B cell (primary cell): ENCODE results near the gene OGT. TPM values are rescaled to one million over a fixed set of nuclear protein-coding genes. Genes with fewer than 3 reads are reported as not detected.

Source experiments
- ATAC-seq: fragments of 200-7000 bp; cut with Tn5 transposase; one replicate; pipeline ENCODE4 v1.10.0; 2021; ENCODE audit warnings: low read depth, mild to moderate bottlenecking, moderate number of reproducible peaks, moderate library complexity
- CTCF ChIA-PET: fragments of 350-600 bp; sonication (Branson Sonifier 250); formaldehyde crosslinking; loops from one replicate; lab custom pipeline; 2021; ENCODE audit warnings: antibody characterized with exemption, inconsistent platforms; lab: Charles Lee
- POLR2A ChIA-PET: fragments of 350-600 bp; sonication (Branson Sonifier 250); formaldehyde crosslinking; loops from one replicate; lab custom pipeline; 2021; ENCODE audit warnings: antibody characterized with exemption; lab: Charles Lee
- DNase-seq: peaks from one replicate; pipeline ENCODE4 v3.0.0; 2013
- H2AFZ ChIP-seq: 2 replicates; pipeline ENCODE4 v1.6.1; 2012; ENCODE audit warnings: mild to moderate bottlenecking, low read depth, low read length; ENCODE audit not compliant: insufficient read depth, poor library complexity, severe bottlenecking
- H3K27ac ChIP-seq, 2 donors: 1 replicate in 1 of 2; 2 replicates in 1 of 2; pipeline ENCODE4 v1.5.1; 2012 to 2013; ENCODE audit warnings: low read length in 2 of 2, mild to moderate bottlenecking in 2 of 2, moderate library complexity in 1 of 2
- H3K27me3 ChIP-seq, 4 experiments: fragments of 200-600 bp in 1 of 4; sonication (generic) in 1 of 4; replicated peaks in 1 of 4; 1 replicate in 2 of 4; 2 replicates in 2 of 4; pipeline versions ENCODE4 v1.6.1 to v1.7.0; 2013 to 2016; ENCODE audit warnings: low read length in 3 of 4, mild to moderate bottlenecking in 2 of 4, mixed read lengths in 1 of 4, moderate library complexity in 1 of 4; ENCODE audit not compliant: insufficient read depth in 4 of 4, control insufficient read depth in 3 of 4; ENCODE audit errors: control extremely low read depth in 1 of 4
- H3K36me3 ChIP-seq, 2 experiments: replicated peaks in 1 of 2; 1 replicate in 1 of 2; 2 replicates in 1 of 2; pipeline versions ENCODE4 v1.6.1 to v1.7.1; 2013; ENCODE audit warnings: low read length in 1 of 2; ENCODE audit not compliant: insufficient read depth in 2 of 2, control insufficient read depth in 1 of 2; ENCODE audit errors: control extremely low read depth in 1 of 2, extremely low read depth in 1 of 2
- H3K4me1 ChIP-seq, 2 donors: fragments of 200-600 bp in 1 of 2; sonication (generic) in 1 of 2; 1 replicate in 1 of 2; 2 replicates in 1 of 2; pipeline versions ENCODE4 v1.5.1 to v1.6.1; 2013 to 2017; ENCODE audit warnings: low read length in 2 of 2; ENCODE audit not compliant: control insufficient read depth in 2 of 2, insufficient read depth in 2 of 2
- H3K4me2 ChIP-seq: replicated peaks from 2 replicates; pipeline ENCODE3; 2012; ENCODE audit warnings: mild to moderate bottlenecking, low read depth, low read length; ENCODE audit not compliant: poor library complexity, severe bottlenecking
- H3K4me3 ChIP-seq, 5 experiments: fragments of 200-600 bp in 1 of 5; sonication (generic) in 1 of 5; 1 replicate in 3 of 5; 2 replicates in 2 of 5; pipeline versions ENCODE4 v1.5.1 to v1.7.0; 2011 to 2016; ENCODE audit warnings: low read length in 4 of 5, mild to moderate bottlenecking in 4 of 5, low read depth in 2 of 5, control low read depth in 1 of 5, moderate library complexity in 1 of 5; ENCODE audit not compliant: insufficient read depth in 1 of 5; ENCODE audit errors: control extremely low read depth in 1 of 5, extremely low read depth in 1 of 5
- H3K79me2 ChIP-seq: fragments of 200-600 bp; sonication (generic); one replicate; pipeline ENCODE4 v1.6.0; 2016; ENCODE audit warnings: low read length; ENCODE audit not compliant: control insufficient read depth, insufficient read depth
- H3K9ac ChIP-seq: fragments of 200-600 bp; sonication (generic); 2 replicates; pipeline ENCODE4 v1.6.1; 2017; ENCODE audit warnings: mild to moderate bottlenecking, low read length, moderate library complexity
- H3K9me3 ChIP-seq, 3 donors: one replicate each; pipeline versions ENCODE4 v1.6.1 to v1.7.1; 2013; ENCODE audit warnings: low read length in 2 of 3; ENCODE audit not compliant: control insufficient read depth in 2 of 3, insufficient read depth in 1 of 3; ENCODE audit errors: control extremely low read depth in 1 of 3
- H4K20me1 ChIP-seq: 2 replicates; pipeline ENCODE4 v1.6.0; 2012; ENCODE audit warnings: mild to moderate bottlenecking, low read length; ENCODE audit not compliant: insufficient read depth, control insufficient read depth, poor library complexity, severe bottlenecking
- H3K27ac Mint-ChIP-seq: one replicate; pipeline ENCODE4 v1.8.0; 2021; ENCODE audit warnings: mixed read lengths
- H3K27me3 Mint-ChIP-seq: one replicate; pipeline ENCODE4 v1.8.0; 2021; ENCODE audit warnings: mixed read lengths
- H3K4me1 Mint-ChIP-seq: one replicate; pipeline ENCODE4 v1.8.0; 2021; ENCODE audit warnings: mixed read lengths
- H3K4me3 Mint-ChIP-seq: one replicate; pipeline ENCODE4 v1.8.0; 2021; ENCODE audit warnings: mixed read lengths
- H3K9me3 Mint-ChIP-seq: one replicate; pipeline ENCODE4 v1.8.0; 2022; ENCODE audit warnings: mixed read lengths; ENCODE audit not compliant: insufficient read depth
- EZH2 ChIP-seq: IDR thresholded peaks from 2 replicates; pipeline ENCODE4 v1.6.1; 2012; ENCODE audit warnings: borderline replicate concordance, low read depth, mild to moderate bottlenecking, moderate library complexity, low read length; ENCODE audit not compliant: insufficient read depth, poor library complexity, severe bottlenecking
- WGBS: methylation state at CpG from one replicate; pipeline ENCODE4 v1.1.5; 2013; ENCODE audit warnings: missing lambda C conversion rate; ENCODE audit not compliant: insufficient coverage; 5-methylcytosine and 5-hydroxymethylcytosine counted together
- intact Hi-C: fragments of 100-400 bp; cut with micrococcal nuclease; formaldehyde crosslinking; loops from one replicate; pipeline ENCODE4 v1.10.0; 2022
- polyA plus RNA-seq: library from polyadenylated mRNA; depleted of rRNA; stranded (reverse); fragments of >200 nt; gene quantifications from 2 replicates; pipeline ENCODE4 v1.2.3, GENCODE V29; 2012
- total RNA-seq, 2 donors: library from RNA; stranded (reverse); fragments of 120-200 nt in 1 of 2; gene quantifications; 1 replicate in 1 of 2; 2 replicates in 1 of 2; pipeline versions ENCODE4 v1.2.3 to v1.2.4, GENCODE V29; 2013 to 2022
- TF ChIP-seq, protein P1 (sequence below): fragments of 200-600 bp; IDR thresholded peaks from one replicate; pipeline ENCODE4 v1.8.0; 2022; ENCODE audit warnings: antibody characterized with exemption, mild to moderate bottlenecking

Gene OGT
- total and polyA plus RNA-seq, 2 donors (not counting 1 experiment from before 2014, with no cell fraction given) = 235 to 307 TPM

DNA sequence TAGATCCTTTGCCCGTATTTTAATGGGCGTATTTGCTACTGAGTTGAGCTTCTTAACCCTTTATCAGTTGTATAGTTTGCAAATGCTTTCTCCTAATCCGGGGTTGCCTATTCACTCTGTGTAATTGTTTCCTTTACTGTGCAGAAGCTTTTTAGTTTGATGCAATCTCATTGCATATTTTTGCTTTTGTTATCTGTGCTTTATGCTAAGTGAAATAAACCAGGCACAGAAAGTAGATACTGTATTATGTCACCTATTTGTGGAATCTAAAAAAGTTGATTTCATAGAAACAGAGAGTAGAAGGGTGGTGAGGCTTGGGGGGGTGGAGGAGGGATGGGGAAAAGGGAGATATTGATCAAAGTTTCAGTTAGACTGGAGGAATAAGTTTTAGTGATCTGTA lies 17.7 kb downstream of the OGT start:
- intact Hi-C loops = no loop called here
- H3K9me3 Mint-ChIP-seq = no peaks in the 10 kb centered on the region

DNA sequence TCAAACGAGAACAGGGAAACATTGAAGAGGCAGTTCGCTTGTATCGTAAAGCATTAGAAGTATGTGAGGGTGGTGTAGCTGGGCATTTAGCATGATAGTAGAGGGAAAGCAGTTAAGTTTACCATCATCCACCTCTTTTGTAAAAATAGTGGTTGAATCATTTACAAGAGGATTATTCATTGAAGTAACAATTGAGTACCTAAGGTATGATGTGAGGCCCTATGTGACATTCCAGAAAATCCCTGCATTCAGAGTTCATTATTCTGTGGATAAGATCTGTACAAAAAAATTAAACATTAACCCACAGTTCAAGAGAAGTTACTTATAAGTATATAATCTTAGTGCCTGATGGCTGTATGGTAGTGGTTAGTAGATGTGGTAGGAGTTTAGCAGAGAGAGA lies 23.1 kb downstream of the OGT start:
- Histone ChIP-seq H3K27me3 (no peaks in the 10 kb centered on the region), H3K79me2 (peaks cover 15% of the 10 kb centered on the region), H3K9ac (no peak overlapping the region), H3K4me1 (no peaks in the 10 kb centered on the region), H3K4me2 (no peak overlapping the region), H3K4me3 (no peak overlapping the region), H2AFZ (no peak overlapping the region), H3K27ac (no peak overlapping the region), H3K36me3 (peaks cover 3 to 63% of the 10 kb centered on the region in 2 experiments), H4K20me1 (peaks cover 7% of the 10 kb centered on the region), H3K9me3 (no peaks in the 10 kb centered on the region)
- ATAC-seq (no peak), DNase-seq (no peak)
- TF ChIP-seq, protein P1, sequence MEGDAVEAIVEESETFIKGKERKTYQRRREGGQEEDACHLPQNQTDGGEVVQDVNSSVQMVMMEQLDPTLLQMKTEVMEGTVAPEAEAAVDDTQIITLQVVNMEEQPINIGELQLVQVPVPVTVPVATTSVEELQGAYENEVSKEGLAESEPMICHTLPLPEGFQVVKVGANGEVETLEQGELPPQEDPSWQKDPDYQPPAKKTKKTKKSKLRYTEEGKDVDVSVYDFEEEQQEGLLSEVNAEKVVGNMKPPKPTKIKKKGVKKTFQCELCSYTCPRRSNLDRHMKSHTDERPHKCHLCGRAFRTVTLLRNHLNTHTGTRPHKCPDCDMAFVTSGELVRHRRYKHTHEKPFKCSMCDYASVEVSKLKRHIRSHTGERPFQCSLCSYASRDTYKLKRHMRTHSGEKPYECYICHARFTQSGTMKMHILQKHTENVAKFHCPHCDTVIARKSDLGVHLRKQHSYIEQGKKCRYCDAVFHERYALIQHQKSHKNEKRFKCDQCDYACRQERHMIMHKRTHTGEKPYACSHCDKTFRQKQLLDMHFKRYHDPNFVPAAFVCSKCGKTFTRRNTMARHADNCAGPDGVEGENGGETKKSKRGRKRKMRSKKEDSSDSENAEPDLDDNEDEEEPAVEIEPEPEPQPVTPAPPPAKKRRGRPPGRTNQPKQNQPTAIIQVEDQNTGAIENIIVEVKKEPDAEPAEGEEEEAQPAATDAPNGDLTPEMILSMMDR = no peak
- no peak for TF ChIP-seq EZH2
- POLR2A ChIA-PET = no interaction called here
- Mint-ChIP-seq H3K27ac (no peak overlapping the region), H3K27me3 (no peaks in the 10 kb centered on the region), H3K9me3 (no peaks in the 10 kb centered on the region), H3K4me1 (no peaks in the 10 kb centered on the region), H3K4me3 (no peak overlapping the region)
- CTCF ChIA-PET = no interaction called here
- intact Hi-C loops = no loop called here
- no CpG with 5 or more reads among the region's 3 CpGs for whole genome bisulfite sequencing

More for the DNA sequence above, 17.7 kb downstream of the OGT start:
- no peak overlapping the region for H3K4me2 ChIP-seq
- H3K27ac ChIP-seq = no peak overlapping the region
- H3K36me3 ChIP-seq = peaks cover 1 to 59% of the 10 kb centered on the region in 2 experiments
- no peak for ATAC-seq
- H2AFZ ChIP-seq = no peak overlapping the region
- CTCF ChIA-PET = no interaction called here
- no peak overlapping the region for H3K9ac ChIP-seq
- WGBS = no CpG with 5 or more reads among the region's 3 CpGs
- H3K4me1 Mint-ChIP-seq = no peaks in the 10 kb centered on the region
- no peaks in the 10 kb centered on the region for H3K27me3 ChIP-seq
- H3K79me2 ChIP-seq = peaks cover 47% of the 10 kb centered on the region
- H3K4me3 Mint-ChIP-seq = no peak overlapping the region
- H3K4me1 ChIP-seq = no peaks in the 10 kb centered on the region
- POLR2A ChIA-PET = no interaction called here
- DNase-seq = no peak
- H3K27me3 Mint-ChIP-seq = no peaks in the 10 kb centered on the region
- peaks cover 8% of the 10 kb centered on the region for H4K20me1 ChIP-seq
- no peaks in the 10 kb centered on the region for H3K9me3 ChIP-seq
- no peak overlapping the region for H3K27ac Mint-ChIP-seq
- TF ChIP-seq EZH2 = no peak
- TF ChIP-seq, protein P1 = no peak
- no peak overlapping the region for H3K4me3 ChIP-seq
